Tibial nerve (tissue), 4 donors: ENCODE data around the gene TMEM98. TPM values are rescaled to one million over a fixed set of nuclear protein-coding genes. Genes with fewer than 3 reads are reported as not detected.

Experiments used
- DNase-seq, 2 donors: peaks; one replicate each; pipeline ENCODE4 v3.0.0-alpha.2; 2019; ENCODE audit warnings: low spot score in 2 of 2
- H3K27ac ChIP-seq, 4 donors: fragments of 200-600 bp; sonication (generic) in 3 of 4; one replicate each; pipeline ENCODE4 v1.5.1; 2017 to 2019; ENCODE audit warnings: mild to moderate bottlenecking in 1 of 4
- H3K27me3 ChIP-seq, 2 donors: fragments of 200-600 bp; sonication (generic) in 1 of 2; one replicate each; pipeline versions ENCODE4 v1.5.1 to v1.6.0; 2017 to 2019
- H3K36me3 ChIP-seq, 3 donors: fragments of 200-600 bp; sonication (generic); one replicate each; pipeline ENCODE4 v1.5.1; 2018 to 2019
- H3K4me1 ChIP-seq, 4 donors: fragments of 200-600 bp; sonication (generic) in 3 of 4; one replicate each; pipeline ENCODE4 v1.5.1; 2017 to 2019
- H3K4me3 ChIP-seq, 4 donors: fragments of 200-600 bp; sonication (generic) in 3 of 4; one replicate each; pipeline ENCODE4 v1.5.1; 2017 to 2019; ENCODE audit warnings: mild to moderate bottlenecking in 1 of 4, moderate library complexity in 1 of 4
- H3K9me3 ChIP-seq, 4 donors: fragments of 200-600 bp; sonication (generic) in 3 of 4; one replicate each; pipeline ENCODE4 v1.5.1; 2017 to 2019
- EP300 ChIP-seq, 2 donors: sonication (generic); formaldehyde crosslinking; IDR thresholded peaks; one replicate each; pipeline ENCODE4 v1.6.1; 2017; ENCODE audit warnings: antibody characterized with exemption in 2 of 2, mild to moderate bottlenecking in 1 of 2
- POLR2A ChIP-seq, 2 donors: fragments of 450-650 bp; IDR thresholded peaks; one replicate each; pipeline ENCODE4 v1.6.1; 2017; ENCODE audit warnings: antibody characterized with exemption in 2 of 2, mild to moderate bottlenecking in 2 of 2, moderate library complexity in 2 of 2
- WGBS, 2 donors: methylation state at CpG; one replicate each; pipeline ENCODE4 v1.1.5; 2018; 5-methylcytosine and 5-hydroxymethylcytosine counted together
- total RNA-seq, 4 donors: library from RNA; depleted of rRNA; stranded (reverse); fragments of >200 nt; gene quantifications; one replicate each; pipeline ENCODE4 v1.1.0, GENCODE V29; 2016
- TF ChIP-seq, protein P1 (sequence below), 5 experiments: fragments of 200-600 bp in 3 of 5; fragments of 450-650 bp in 2 of 5; sonication (generic) in 3 of 5; IDR thresholded peaks; one replicate each; pipeline ENCODE4 v1.5.1; 2016 to 2019; ENCODE audit warnings: antibody characterized with exemption in 5 of 5, mild to moderate bottlenecking in 3 of 5, moderate library complexity in 2 of 5

Gene TMEM98
- total RNA-seq, 4 donors from 2014 or later: 170 to 198 (median 183) TPM

GRCh38 chr17:32929588-32929987 lies 1.6 kb downstream of the TMEM98 start:
- WGBS, 2 donors: 48 to 50% methylated on average over 2 of the region's 2 CpGs
- Histone ChIP-seq H3K9me3 (no peaks in the 10 kb centered on the region), H3K27ac (peak overlapping the region in 3 of 4 donors; percentile 27 to 93 (median 90)), H3K4me1 (peaks cover 0 to 26% (median 6%) of the 10 kb centered on the region in 4 donors), H3K36me3 (peaks cover 0 to 34% (median 0%) of the 10 kb centered on the region in 3 donors), H3K27me3 (no peaks in the 10 kb centered on the region), H3K4me3 (peak overlapping the region in 3 of 4 donors; percentile 64 to 87 (median 85))
- TF ChIP-seq, protein P1, sequence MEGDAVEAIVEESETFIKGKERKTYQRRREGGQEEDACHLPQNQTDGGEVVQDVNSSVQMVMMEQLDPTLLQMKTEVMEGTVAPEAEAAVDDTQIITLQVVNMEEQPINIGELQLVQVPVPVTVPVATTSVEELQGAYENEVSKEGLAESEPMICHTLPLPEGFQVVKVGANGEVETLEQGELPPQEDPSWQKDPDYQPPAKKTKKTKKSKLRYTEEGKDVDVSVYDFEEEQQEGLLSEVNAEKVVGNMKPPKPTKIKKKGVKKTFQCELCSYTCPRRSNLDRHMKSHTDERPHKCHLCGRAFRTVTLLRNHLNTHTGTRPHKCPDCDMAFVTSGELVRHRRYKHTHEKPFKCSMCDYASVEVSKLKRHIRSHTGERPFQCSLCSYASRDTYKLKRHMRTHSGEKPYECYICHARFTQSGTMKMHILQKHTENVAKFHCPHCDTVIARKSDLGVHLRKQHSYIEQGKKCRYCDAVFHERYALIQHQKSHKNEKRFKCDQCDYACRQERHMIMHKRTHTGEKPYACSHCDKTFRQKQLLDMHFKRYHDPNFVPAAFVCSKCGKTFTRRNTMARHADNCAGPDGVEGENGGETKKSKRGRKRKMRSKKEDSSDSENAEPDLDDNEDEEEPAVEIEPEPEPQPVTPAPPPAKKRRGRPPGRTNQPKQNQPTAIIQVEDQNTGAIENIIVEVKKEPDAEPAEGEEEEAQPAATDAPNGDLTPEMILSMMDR (IDR thresholded peaks at IDR 0.05): no peak
- TF ChIP-seq EP300 (IDR thresholded peaks at IDR 0.05): no peak
- no peak for DNase-seq

GRCh38 chr17:32930512-32930911 lies 2.6 kb downstream of the TMEM98 start:
- Histone ChIP-seq H3K36me3 (peaks cover 0 to 34% (median 0%) of the 10 kb centered on the region in 3 donors), H3K4me1 (peaks cover 0 to 33% (median 8%) of the 10 kb centered on the region in 4 donors), H3K27ac (no peak overlapping the region), H3K27me3 (no peaks in the 10 kb centered on the region), H3K4me3 (no peak overlapping the region), H3K9me3 (no peaks in the 10 kb centered on the region)
- 93 to 94% methylated on average over 1 of the region's 1 CpG for WGBS, 2 donors
- TF ChIP-seq, protein P1 (IDR thresholded peaks at IDR 0.05): no peak
- TF ChIP-seq POLR2A (IDR thresholded peaks at IDR 0.05) (no peak), EP300 (IDR thresholded peaks at IDR 0.05) (no peak)
- DNase-seq: no peak

GRCh38 chr17:32931686-32932085 lies 3.7 kb downstream of the TMEM98 start:
- no peak overlapping the region for H3K27ac ChIP-seq
- no peak for DNase-seq
- no peak overlapping the region for H3K4me3 ChIP-seq
- peaks cover 0 to 45% (median 11%) of the 10 kb centered on the region in 4 donors for H3K4me1 ChIP-seq
- peaks cover 0 to 39% (median 0%) of the 10 kb centered on the region in 3 donors for H3K36me3 ChIP-seq
- 87 to 88% methylated on average over 1 of the region's 1 CpG for WGBS, 2 donors
- no peaks in the 10 kb centered on the region for H3K9me3 ChIP-seq
- TF ChIP-seq EP300 (IDR thresholded peaks at IDR 0.05) (no peak), POLR2A (IDR thresholded peaks at IDR 0.05) (no peak)
- TF ChIP-seq, protein P1 (IDR thresholded peaks at IDR 0.05): no peak
- no peaks in the 10 kb centered on the region for H3K27me3 ChIP-seq

- 92 to 98% methylated on average over 2 of the region's 2 CpGs for WGBS, 2 donors
- peaks cover 0 to 48% (median 8%) of the 10 kb centered on the region in 4 donors for H3K4me1 ChIP-seq
- H3K4me3 ChIP-seq: no peak overlapping the region
- H3K27ac ChIP-seq: peak overlapping the region in 2 of 4 donors; percentile 13 to 83
- H3K9me3 ChIP-seq: no peaks in the 10 kb centered on the region
- TF ChIP-seq, protein P1 (IDR thresholded peaks at IDR 0.05): no peak
- TF ChIP-seq POLR2A (IDR thresholded peaks at IDR 0.05): no peak
- no peak for TF ChIP-seq EP300 (IDR thresholded peaks at IDR 0.05)
- no peaks in the 10 kb centered on the region for H3K27me3 ChIP-seq
- DNase-seq: no peak
- H3K36me3 ChIP-seq: peaks cover 0 to 56% (median 0%) of the 10 kb centered on the region in 3 donors
Measured at GRCh38 chr17:32933881-32934280, 5.9 kb downstream of the TMEM98 start.

DNA sequence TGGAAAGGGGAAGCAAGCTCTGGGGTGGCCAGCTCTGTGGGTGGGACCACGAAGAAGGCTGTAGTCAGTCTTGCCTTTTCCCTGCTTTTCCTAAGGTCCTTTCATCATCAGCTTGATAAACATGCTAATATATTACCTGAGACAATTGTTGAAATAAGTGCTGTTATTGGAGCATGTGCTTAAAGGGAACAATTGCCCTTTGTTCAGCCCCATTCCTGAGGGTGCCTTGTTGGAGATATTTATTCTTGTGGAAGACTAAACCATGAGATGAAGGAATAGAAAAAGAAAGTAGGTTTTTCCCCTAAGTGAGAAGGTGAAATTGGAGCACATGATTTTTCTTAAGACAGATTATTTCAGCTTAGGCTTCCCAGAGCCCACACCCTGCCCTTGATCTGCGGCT lies 7.8 kb downstream of the TMEM98 start:
- no peak overlapping the region for H3K4me3 ChIP-seq
- H3K27me3 ChIP-seq: no peaks in the 10 kb centered on the region
- WGBS, 2 donors: 59 to 68% methylated on average over 2 of the region's 2 CpGs
- DNase-seq: no peak
- H3K27ac ChIP-seq: peak overlapping the region in 3 of 4 donors; percentile 27 to 83 (median 69)
- H3K4me1 ChIP-seq: peaks cover 0 to 40% (median 8%) of the 10 kb centered on the region in 4 donors
- peaks cover 0 to under 1% (median 0%) of the 10 kb centered on the region in 4 donors for H3K9me3 ChIP-seq
- TF ChIP-seq, protein P1 (IDR thresholded peaks at IDR 0.05): no peak
- TF ChIP-seq EP300 (IDR thresholded peaks at IDR 0.05): no peak
- TF ChIP-seq POLR2A (IDR thresholded peaks at IDR 0.05): no peak
- peaks cover 0 to 74% (median 0%) of the 10 kb centered on the region in 3 donors for H3K36me3 ChIP-seq
